AG08396 (cell line): Measurements from ENCODE around the gene ZNF880.
"Not testable (repeated sequence)": the region's sequence is repeated elsewhere in the genome, so short reads cannot be mapped to it uniquely, and the experiment has no call there.

Experiments used
- DNase-seq: peaks from one replicate; pipeline ENCODE4 v3.0.0; 2012; ENCODE audit warnings: low spot score, mixed read lengths

ZNF880 gene

GRCh38 chr19:52369559-52370340, at the start of gene ZNF880:
Gene ZNF880 (plus strand): TSS chr19:52369923. CDS start chr19:52369966, 43 bp downstream.
- peak; percentile 95 for DNase-seq

- no peak for DNase-seq
These were observed 47.3 kb upstream of the ZNF880 start for GRCh38 chr19:52322429-52322828.

- no peak for DNase-seq
These were observed 38.0 kb upstream of the ZNF880 start for GRCh38 chr19:52331757-52332156.

- DNase-seq, result no peak
These were observed 34.0 kb upstream of the ZNF880 start for GRCh38 chr19:52335768-52336116.

- peak; percentile 95 for DNase-seq
These were observed 33.5 kb upstream of the ZNF880 start, which contains the start of gene ZNF610 for GRCh38 chr19:52336117-52336790. Gene ZNF610 (plus strand): TSS chr19:52336243. CDS start chr19:52349173, 12,930 bp downstream.

- DNase-seq, result peak; percentile 15
These were observed 32.8 kb upstream of the ZNF880 start for GRCh38 chr19:52336791-52337381.

GRCh38 chr19:52339022-52339421, 30.7 kb upstream of the ZNF880 start:
- DNase-seq, result not testable (repeated sequence)

GRCh38 chr19:52343548-52343947, 26.2 kb upstream of the ZNF880 start:
- peak; percentile 20 for DNase-seq

- no peak for DNase-seq
These were observed 24.6 kb upstream of the ZNF880 start for GRCh38 chr19:52345162-52345561.

GRCh38 chr19:52351512-52351911, 18.2 kb upstream of the ZNF880 start:
- DNase-seq, result no peak

- DNase-seq, result no peak
These were observed 3.3 kb upstream of the ZNF880 start for GRCh38 chr19:52366414-52366824.

- DNase-seq, result no peak
These were observed 603 bp downstream of the ZNF880 start for GRCh38 chr19:52370341-52370710.

GRCh38 chr19:52391135-52391534, 21.4 kb downstream of the ZNF880 start:
- no peak for DNase-seq

GRCh38 chr19:52397310-52398080, 27.8 kb downstream of the ZNF880 start, which contains the start of gene ZNF528:
Gene ZNF528 (plus strand): TSS chr19:52397849. CDS start chr19:52402014, 4,165 bp downstream.
- peak; percentile 99 for DNase-seq

GRCh38 chr19:52398081-52398441, 28.3 kb downstream of the ZNF880 start:
- peak; percentile 45 for DNase-seq

- no peak for DNase-seq
These were observed 40.6 kb downstream of the ZNF880 start for GRCh38 chr19:52410276-52410675.

GRCh38 chr19:52415711-52416110, 46.0 kb downstream of the ZNF880 start:
- no peak for DNase-seq

GRCh38 chr19:52428937-52429336, 59.2 kb downstream of the ZNF880 start, which contains the start of gene ZNF534:
Gene ZNF534 (plus strand): TSS chr19:52429148. CDS start chr19:52431475, 2,327 bp downstream.
- no peak for DNase-seq
